GM19372 (cell line): ENCODE results near the gene NDUFB4.
A peak's percentile ranks its signal among the peaks of the same experiment; 100 is the strongest.
"Not testable (repeated sequence)": the region's sequence is repeated elsewhere in the genome, so short reads cannot be mapped to it uniquely, and the experiment has no call there.

Experiments
- ATAC-seq: cut with Tn5 transposase; IDR thresholded peaks from one replicate; pipeline ENCODE4 v1.9.1; 2021; ENCODE audit warnings: mild to moderate bottlenecking, low read depth, moderate library complexity; ENCODE audit not compliant: unreplicated experiment

The NDUFB4 gene

GRCh38 chr3:120636795-120637401, 40.8 kb downstream of the NDUFB4 start:
- ATAC-seq = no peak

DNA sequence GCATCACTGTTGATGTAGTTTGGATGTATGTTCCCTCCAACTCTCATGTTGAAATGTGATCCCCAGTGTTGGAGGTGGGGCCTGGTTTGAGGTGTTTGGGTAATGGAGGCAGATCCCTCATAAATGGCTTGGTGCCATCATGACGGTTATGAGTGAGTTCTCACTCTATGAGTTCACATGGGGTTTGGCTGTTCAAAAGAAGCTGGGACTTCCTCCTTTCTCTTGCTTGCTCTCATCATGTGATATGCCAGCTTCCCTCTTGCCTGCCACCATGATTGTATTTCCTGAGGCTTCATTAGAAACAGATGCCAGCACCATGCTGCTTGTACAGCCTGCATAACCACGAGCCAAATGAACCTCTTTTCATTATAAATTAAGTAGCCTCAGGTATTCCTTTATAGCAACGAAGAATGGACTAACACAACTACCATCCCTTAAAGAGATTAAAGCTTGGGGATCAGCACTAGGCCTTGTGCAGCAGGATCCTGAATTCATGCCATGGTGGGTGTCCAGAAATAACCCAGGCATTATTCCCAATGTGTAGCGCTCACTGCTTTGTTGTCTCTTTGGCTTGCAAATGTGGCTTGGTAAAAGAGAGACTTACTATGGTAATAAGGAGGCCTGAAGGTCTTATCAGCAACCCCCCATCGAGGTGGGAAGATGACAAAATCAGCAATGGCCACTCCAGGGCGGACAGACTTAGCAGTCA, 41.9 kb downstream of the NDUFB4 start:
- no peak for ATAC-seq

GRCh38 chr3:120638820-120639219, 42.7 kb downstream of the NDUFB4 start:
- ATAC-seq = not testable (repeated sequence)

DNA sequence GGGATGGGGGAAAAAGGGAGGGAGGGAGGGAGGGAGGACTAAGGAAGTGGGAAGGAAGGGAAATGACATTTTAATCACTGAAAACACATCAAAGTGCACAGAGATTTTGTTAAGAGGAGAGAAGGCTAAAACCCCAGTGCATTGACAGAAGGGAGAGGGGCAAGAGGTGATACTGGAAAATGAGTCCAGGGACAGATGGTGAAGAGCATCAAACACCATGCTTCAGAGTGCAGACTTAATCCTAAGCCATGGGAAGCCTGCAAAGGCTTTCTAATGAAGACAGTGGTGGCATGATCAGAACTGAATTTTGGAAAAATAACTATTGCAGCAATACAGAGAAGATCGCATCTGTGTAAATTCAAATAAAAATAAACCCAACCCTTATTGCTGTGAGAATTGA, 44.1 kb downstream of the NDUFB4 start:
- no peak for ATAC-seq

GRCh38 chr3:120641696-120642246, 45.6 kb downstream of the NDUFB4 start:
- no peak for ATAC-seq

GRCh38 chr3:120642368-120642948, 46.3 kb downstream of the NDUFB4 start:
- no peak for ATAC-seq

- ATAC-seq = no peak
These were observed 49.1 kb downstream of the NDUFB4 start for GRCh38 chr3:120645083-120645845.

DNA sequence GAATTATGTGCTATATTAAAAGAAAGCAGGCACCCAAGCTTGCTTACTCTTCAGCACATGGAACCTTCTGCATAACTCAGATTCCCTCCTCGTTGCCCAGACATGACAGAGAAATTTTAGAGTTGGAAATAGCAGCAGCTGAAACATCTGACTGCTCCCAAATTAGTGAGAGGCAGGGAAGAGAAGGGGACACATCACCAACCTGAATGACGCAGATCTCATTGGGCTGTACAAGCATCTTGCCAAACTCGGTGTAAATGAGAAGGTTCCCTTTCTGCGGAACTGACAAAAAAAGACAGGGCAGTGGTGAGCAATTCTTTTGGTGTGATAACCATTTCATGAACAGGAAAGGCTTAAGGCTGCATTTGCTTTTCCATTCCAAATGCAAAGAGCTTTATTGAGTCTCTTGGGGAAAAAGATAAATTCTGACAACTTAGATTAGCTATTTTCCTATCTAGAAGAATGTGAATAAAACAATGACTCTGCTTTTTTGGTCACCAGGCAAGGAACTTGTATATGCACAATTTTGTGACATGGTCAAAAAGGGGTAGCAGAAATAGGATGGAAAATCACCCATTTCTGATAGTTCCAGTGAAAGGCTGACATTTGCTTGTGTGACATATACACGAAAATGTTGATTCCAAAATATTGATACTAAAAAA, 50.8 kb downstream of the NDUFB4 start:
- no peak for ATAC-seq

GRCh38 chr3:120648290-120648689, 52.2 kb downstream of the NDUFB4 start:
- no peak for ATAC-seq

- peak; percentile 55 for ATAC-seq
These were observed 53.7 kb downstream of the NDUFB4 start for GRCh38 chr3:120649830-120650233.

GRCh38 chr3:120650311-120650710, 54.2 kb downstream of the NDUFB4 start:
- ATAC-seq = no peak
